GM18909 (cell line): ENCODE data around the gene ZC3HAV1.
A peak's percentile ranks its signal among the peaks of the same experiment; 100 is the strongest.
"Not testable (repeated sequence)": the region's sequence is repeated elsewhere in the genome, so short reads cannot be mapped to it uniquely, and the experiment has no call there.

ENCODE experiments used
- ATAC-seq: cut with Tn5 transposase; IDR thresholded peaks from one replicate; pipeline ENCODE4 v1.9.1; 2021; ENCODE audit warnings: mild to moderate bottlenecking; ENCODE audit not compliant: unreplicated experiment, poor library complexity

ZC3HAV1 gene

DNA sequence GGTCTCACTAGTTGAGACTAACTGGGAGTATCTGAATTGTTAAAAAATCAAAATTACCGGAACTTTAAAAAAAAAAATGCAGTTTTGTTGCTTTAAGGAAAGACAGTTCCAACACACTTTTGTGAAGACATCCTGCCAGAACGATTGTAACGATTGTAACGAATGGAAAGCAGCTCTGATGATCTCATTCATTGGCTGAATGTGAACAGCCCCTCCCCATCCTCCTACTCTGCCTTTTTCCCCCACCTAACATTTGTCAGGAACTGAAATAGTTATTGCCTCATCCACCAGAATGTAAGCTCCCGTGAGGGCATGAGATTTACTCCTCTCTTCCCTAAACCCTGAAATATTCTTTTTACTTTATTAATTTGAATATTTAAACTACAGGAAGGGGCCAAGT lies 50.6 kb downstream of the ZC3HAV1 start:
- no peak for ATAC-seq

DNA sequence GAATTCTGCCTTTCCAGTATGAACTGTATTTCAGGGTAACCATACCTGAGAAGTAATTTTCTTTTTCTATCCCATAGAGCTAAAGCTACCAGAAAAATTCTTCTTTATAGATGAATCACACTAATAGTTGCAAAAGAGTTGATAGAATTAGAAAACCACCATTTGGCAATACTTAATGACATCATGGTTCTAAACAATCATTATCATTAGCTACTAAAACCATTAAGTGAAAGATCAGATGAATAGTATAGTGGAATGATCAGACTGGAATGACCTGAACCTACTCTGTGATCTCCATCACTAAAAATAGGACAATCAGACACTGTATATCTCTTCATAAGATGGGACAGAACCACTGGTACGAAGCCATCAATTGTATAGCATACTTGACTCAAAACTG lies 53.8 kb downstream of the ZC3HAV1 start:
- no peak for ATAC-seq

DNA sequence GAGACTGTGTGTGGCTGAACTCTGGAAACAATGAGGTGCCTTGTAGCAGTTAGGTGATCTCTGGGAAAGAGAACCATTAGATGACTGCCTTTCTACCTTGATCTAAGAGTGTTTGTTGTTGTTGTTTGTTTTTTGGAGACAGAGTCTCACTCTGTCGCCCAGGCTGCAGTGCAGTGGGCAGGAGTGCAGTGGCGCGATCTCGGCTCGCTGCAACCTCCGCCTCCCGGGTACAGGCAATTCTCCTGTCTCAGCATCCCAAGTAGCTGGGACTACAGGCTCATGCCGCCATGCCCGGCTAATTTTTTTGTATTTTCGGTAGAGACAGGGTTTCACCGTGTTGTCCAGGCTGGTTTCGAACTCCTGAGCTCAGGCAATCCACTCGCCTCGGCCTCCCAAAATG lies 54.9 kb downstream of the ZC3HAV1 start:
- ATAC-seq: not testable (repeated sequence)

GRCh38 chr7:139054101-139054500 lies 55.4 kb downstream of the ZC3HAV1 start:
- no peak for ATAC-seq

DNA sequence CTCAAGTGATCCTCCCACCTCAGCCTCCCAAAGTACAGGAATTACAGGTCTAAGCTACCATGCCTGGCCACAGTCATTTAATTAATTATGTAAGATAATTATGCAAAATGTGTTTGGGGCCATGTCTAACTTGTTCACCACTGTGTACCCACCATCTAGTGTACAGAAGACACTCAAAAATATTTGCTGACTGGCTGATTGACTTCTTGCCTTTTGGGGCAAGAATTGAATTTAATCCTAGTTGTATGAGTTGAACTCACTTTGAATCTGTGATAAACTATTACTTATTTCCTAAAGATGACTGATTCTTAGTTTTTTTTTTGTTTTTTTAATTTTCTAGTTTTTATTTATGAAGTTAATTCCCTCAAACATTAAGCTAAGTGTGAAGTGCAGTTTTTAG lies 57.9 kb downstream of the ZC3HAV1 start:
- no peak for ATAC-seq

- ATAC-seq: no peak
These were observed 59.6 kb downstream of the ZC3HAV1 start for GRCh38 chr7:139049936-139050335.

- ATAC-seq: no peak
These were observed 60.4 kb downstream of the ZC3HAV1 start for GRCh38 chr7:139049111-139049510.

GRCh38 chr7:139047970-139048369 lies 61.5 kb downstream of the ZC3HAV1 start:
- ATAC-seq: no peak

DNA sequence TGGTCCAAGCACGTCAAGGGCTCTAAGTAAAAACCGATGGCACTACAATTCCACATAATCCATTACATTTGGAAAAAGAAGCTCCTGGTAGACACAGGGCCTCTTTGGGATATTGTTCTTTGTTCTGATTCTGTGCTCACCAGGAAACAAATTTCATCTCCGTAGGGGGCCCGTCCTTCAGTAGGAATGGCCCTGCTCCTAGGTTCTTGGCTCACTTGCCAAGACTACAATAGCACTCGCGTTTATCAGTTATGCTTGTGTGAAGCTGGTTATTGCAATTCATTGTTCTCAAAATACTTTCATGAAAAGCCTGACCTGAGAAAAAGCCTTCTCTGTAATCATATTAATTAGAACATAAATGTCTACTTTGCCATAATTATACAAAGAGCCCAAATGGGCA lies 63.4 kb downstream of the ZC3HAV1 start:
- no peak for ATAC-seq

DNA sequence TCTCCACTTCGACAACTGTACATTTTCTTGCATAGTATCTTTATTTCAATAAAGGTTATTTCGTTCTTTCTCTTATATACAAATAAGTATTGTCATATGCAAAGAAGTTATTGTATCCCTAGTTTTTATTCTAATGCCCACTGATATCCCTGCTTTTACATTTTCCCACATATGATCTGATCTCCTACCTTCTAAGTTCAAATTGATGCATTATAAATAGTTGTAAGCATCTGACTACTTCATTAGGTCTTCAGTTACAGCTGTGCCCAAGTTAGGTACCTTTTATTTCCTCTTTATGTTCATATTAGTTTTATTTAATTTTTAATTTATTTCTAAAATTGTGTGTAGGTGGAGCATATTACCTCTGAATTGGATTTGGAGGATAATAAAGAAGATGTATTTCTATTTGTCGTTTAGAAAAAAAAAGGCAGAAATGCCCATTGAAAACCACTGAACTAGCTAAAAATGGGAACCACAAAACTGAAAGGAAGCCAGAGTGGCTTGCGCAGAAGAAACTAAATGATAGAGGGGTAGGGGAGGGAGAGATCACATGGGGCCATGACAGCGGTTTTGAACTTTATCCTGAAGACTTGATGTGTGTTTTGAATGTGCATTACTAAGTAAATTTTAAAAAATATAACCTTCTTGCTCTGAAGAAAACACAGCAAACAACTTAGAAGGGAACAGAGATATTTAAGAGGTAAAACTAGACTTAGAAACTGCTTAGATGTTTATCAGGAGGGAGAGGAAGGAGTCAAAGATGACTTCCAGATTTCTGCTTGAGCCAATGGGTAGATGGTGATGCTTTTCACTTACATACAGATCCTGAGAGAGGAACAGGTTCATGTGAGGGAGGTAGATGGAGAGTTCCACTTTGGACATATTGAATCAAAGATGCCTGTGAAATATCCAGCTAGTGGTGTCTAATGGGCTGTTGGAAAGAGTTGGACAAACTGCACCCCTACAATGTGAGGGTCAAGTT lies 64.4 kb downstream of the ZC3HAV1 start:
- no peak for ATAC-seq

DNA sequence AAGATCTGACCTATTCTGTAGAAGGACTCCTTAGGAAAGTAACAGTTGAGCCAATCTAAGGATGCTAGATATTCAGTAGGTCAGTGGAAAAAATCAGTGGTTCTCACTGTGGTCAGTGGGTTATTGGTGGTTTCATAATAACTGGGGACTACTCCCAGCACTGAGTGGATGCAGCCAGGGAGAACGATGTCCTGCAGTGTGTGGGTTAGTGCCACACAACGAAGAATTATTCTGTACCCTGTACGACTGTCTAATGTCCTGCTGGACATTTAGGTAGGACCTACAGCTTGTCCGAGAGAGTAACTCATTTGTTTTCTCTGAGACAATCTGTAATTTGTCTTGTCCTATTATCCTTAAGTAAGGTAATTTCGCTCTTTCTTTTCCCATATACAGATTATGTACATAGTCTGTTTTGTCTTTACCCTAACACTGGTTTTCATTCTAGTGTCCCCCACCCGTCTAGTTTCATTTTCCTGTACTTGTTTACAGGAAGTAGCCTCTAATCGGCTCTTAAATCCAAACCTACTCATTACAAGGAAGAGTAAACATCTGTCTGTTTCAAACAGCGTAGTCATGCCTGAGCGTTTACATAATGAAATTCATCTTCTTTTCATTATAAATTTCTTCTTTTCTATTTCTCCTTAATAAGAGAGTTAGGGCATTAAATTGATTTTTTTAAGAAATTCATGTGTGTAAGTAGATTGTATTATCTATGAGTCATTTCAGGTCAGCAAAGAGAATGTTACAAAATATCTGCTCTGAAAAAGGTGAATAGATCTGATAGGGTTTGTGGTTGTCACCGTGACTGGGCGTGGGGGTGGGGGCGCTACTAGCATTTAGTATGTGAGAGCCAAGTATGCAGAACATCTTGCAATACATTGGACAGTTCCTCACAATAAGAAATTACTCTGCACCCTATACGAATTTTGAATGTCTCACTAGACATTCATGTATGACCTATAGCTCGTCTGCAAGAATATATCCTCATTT lies 65.4 kb downstream of the ZC3HAV1 start:
- ATAC-seq: peak; percentile 58

DNA sequence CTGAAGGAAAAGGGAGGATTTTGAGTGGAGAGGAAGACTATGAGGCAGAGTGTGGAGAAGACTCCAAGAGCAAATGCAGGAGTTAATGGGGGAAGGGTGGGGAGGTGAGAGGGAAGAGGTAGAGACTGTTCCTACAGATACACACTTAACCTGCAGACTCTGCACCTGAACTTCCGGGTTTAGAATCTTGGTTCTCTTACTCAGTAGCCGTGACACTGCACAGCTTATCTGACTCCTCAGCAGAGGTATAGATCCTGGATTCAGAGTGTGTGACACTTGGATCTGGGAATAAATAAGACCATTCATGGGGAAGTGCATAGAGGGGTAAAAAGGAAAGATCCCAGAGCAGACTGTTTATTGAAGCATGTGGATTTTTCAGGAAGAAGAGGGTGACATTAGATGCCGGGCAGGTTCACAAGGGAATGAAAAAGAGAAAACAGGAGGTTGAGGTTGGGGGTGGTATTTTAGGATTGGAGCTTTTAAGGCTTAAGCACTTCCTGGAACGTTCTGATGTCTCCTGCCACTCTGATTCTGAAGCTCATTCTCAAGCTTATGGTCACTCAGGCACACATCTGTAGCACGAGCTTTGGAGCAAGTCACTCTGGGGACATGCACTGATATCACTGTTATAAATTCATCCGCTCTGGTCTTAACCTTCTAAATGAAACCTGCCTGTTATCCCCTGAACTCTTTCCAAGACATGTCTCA lies 68.0 kb downstream of the ZC3HAV1 start:
- ATAC-seq: no peak

- ATAC-seq: no peak
These were observed 70.8 kb downstream of the ZC3HAV1 start for GRCh38 chr7:139038691-139039090.

DNA sequence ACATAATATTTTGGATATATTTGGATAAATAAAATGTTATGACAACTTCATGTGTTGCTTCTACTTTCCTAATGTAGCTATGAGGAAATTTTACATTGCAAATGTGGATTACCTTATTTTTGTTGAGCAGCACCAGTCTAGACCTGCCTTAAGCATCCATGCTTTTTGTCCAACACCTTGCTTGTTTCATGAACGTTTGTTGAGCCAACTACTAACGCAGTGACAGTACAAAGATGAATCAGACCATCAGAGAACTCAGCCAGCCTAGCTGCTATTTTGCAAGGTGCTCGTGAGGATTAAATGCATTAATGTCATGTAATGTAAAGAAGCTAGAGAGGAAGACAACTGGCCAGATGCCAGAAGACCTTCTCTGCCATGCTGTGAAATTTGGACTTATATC lies 72.6 kb downstream of the ZC3HAV1 start:
- no peak for ATAC-seq

GRCh38 chr7:139035586-139036353 lies 73.8 kb downstream of the ZC3HAV1 start, which contains the start of gene ZC3HAV1L:
TSS of gene ZC3HAV1L (minus strand) at chr7:139036042. CDS start at chr7:139036017, 25 bp downstream.
- ATAC-seq: peak; percentile 89

DNA sequence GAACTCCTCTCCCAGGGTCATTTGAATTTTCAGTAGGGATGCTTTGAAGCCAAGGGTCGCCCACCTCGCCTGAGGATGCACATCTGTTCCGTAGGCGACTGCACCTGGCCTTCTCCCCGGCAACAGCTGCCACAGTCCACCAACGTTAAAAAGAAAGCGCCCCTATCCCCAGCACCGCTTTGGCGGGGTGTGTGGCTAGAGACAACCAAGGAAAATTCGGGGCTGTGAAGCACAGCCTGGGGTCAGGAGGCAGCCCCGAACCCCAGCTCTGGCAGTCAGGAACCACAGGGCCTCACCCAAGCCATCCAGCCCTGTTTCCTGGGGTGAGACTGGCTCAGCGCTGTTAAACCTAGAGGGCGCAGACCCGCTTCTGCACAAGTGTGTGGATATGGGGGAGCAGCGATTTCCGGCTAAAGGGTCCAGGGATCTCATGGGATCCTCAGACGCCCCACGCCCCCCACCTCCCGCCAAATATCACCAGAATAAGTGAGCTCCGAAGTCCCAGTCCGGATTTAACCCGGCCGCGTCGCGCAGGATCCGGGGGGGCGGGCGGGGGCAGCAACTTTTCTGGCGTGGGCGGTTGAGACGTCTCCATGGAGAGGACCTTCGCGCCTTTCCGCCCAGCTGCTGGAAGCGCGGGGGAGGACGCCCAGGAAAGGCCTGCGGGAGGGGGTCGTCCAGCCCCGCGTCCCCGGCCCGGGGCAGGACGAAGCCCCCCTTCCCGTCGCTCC lies 74.5 kb downstream of the ZC3HAV1 start:
- ATAC-seq: peak; percentile 46

DNA sequence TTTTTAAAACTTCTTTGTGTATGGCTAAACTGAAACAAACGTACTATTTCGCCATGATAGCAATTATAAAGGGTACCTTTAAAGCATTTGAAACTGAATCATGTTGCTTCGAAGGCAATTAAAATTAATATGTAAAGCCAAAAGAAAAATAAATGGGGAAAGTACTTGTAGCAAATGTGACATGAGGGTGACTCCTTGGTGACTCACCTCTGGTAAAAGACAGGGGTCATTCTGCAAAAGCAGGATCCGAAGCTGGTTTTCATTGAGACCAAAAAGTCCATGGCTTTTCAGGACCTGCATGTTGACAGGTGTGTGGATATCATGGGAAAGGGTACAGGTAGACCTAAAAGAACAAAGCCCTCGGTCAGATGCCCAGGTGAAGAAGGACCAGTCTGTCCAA lies 75.2 kb downstream of the ZC3HAV1 start:
- ATAC-seq: no peak

DNA sequence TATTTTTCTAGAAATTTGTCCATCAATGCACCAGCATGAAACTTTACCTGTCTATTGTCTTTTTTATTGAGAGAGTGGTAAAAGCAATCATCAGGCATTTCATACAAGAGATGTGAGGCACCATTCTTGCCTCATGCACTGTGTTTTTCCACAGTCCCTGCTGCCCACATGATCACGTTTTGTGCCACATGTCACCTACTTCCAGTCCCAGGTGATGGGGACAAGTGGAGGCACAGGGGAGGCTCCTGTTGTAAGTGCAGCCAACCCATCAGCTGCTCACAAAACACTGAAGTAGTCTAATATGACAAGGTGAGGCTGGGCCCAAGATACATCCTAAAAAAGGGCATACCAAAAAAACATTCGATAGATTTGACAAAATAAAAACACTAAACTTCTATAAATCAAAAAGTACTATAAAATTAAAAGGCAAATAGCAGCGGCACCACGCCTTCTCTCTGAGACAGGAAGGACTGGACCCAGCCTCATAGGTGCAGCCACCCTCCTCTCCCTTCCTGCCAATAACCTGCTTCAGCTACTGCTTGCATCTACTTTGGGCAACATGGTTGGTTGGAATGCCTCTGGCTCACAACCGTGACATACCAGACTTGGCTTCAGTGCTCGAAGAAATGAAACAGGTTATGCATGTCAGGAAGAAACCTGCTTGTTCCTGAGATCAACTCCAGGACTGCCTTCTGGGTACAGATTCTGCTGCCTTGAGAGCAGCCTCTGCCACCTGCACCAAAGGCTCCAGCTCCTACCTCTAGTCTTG lies 76.0 kb downstream of the ZC3HAV1 start:
- no peak for ATAC-seq
